Endometrial microvascular endothelial cells (primary cell): ENCODE measurements around the gene MT1A. TPM values are rescaled to one million over a fixed set of nuclear protein-coding genes. Genes with fewer than 3 reads are reported as not detected.
"Not testable (repeated sequence)": the region's sequence is repeated elsewhere in the genome, so short reads cannot be mapped to it uniquely, and the experiment has no call there.

Experiments used
- in situ Hi-C: cut with HindIII; loops from 2 replicates; pipeline ENCODE4 v1.10.0; 2017; ENCODE audit warnings: low sequenced_read_pairs, low pct_unique_long_range_greater_than_20kb; ENCODE audit errors: inconsistent ontology term
- total RNA-seq: library from RNA; depleted of rRNA; stranded (reverse); fragments of >200 nt; gene quantifications from one replicate; pipeline ENCODE4 v1.2.3, GENCODE V29; 2015; ENCODE audit errors: inconsistent ontology term

Gene MT1A
- total RNA-seq, 1 donor from 2014 or later = 40.6 TPM

DNA sequence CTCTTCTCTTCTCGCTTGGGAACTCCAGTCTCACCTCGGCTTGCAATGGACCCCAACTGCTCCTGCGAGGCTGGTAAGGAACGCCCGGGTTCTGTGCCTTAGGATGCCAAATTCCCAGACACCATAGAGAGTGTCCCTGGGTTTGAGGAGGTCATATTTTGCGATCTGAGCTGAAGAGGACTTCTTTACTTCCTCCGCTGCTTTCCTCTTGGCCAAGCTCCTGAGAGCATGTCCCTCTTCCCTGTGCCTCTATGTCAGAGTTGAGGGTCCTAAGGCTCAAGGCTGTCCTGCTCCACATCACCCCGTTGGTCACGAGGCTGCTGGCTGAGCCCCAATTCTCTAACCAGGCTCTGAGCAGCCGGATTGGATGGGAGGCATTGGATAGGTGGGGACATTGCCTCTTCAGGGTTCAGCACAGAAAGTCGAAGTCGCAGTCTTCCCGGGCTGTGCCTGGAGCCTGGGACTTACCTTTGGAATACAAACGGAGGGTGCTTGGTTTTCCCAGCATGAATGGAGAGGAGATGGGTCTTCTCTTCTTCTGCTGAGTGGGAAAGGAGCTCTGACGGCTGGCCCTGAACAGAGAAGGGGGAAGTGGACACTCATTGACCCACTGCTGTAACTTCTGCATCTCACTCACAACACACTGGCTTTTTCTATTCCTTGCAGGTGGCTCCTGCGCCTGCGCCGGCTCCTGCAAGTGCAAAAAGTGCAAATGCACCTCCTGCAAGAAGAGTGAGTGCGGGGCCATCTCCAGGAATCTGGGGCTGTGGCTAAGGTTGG is 31.6 kb downstream of the MT1A start:
- in situ Hi-C loops = no loop called here

- in situ Hi-C loops = no loop called here
Measured at GRCh38 chr16:56670620-56670934, 32.1 kb downstream of the MT1A start.

DNA sequence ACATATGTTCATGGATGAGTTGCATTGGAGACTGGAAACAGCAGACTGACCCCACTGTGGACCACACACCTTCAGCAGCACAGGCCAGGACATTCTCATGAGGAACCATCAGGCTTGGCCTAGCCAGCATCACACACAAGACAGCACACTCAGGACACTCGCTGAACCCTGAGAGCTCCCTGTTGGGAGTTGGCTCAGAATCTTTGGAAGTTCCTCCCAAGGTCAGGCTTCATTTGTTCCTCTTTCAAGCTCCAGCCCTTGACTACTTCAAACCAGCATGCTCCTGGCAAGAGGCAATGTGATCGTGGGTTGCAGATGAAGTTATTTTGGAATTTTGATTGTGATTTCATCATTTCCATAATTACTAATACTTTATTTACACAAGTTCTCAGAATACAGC is 33.2 kb downstream of the MT1A start:
- in situ Hi-C loops = not testable (repeated sequence)

- in situ Hi-C loops = not testable (repeated sequence)
Measured at GRCh38 chr16:56672171-56672570, 33.7 kb downstream of the MT1A start.

DNA sequence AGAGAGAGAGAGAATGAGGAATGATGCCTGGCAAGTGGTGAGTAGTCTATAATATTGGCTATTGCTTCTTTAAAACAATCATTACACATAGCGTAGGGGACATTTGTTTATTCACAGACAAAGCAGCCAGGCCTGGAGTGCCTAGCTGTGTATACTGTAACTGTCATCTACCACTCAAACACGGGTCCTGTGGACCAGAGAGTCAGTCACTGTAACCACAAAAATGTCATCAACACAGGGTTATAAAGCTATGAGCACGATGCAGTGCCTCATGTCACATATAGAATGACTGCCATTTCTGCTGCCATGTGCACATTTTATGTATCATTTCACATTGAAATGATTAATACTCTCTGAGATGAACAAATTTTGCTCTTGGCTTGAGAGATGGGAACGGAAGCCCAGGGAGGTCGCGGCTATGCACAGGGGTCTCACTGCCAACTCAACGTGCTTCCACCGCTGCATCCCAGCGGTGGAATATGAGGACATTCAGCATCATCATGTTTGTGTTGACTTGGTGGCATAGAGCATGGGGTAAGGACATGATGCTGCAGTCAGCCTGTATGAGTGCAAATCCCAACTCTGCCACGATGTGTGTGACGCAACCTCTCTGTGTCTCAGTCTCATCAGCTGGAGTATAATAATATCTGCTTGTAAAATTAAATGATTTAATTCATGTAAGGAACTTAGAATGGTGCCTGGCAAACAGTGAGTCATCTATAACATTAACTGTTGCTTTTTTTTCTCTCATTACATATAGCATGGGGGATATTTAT is 34.5 kb downstream of the MT1A start:
- in situ Hi-C loops = no loop called here

GRCh38 chr16:56673921-56674320 is 35.5 kb downstream of the MT1A start:
- in situ Hi-C loops = no loop called here

DNA sequence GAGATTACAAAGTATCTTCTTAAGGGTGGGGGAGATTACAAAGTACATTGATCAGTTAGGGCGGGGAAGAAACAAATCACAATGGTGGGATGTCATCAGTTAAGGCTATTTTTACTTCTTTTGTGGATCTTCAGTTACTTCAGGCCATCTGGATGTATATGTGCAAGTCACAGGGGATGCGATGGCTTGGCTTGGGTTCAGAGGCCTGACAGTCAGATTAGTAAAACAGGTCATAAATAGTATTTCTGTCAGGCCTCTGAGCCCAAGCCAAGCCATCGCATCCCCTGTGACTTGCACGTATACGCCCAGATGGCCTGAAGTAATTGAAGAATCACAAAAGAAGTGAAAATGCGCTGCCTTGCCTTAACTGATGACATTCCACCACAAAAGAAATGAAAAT is 36.1 kb downstream of the MT1A start:
- in situ Hi-C loops = not testable (repeated sequence)

DNA sequence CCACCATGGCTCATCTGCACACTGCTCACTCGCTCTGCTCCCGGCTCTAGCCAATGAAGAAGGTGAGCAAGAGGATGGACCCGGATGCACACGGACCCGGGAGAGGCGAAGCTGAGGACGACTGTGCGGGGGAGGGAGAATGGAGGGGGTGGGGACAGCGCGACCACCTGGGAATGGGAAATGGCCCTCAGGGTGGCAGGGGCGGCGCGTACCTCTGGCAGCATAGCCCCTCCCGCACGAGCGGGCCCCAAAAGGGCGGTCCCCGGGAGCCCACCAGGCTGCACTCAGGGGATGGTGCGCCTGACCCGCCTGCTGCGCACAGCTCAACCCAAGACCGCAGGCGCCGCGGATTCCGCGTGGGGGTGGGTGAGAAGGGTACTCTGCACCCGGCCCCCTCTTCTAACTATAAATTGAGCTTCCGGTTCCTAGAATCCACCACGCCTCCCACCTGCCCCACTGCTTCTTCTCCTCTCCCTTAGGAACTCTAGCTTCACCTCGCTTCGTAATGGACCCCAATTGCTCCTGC is 37.3 kb downstream of the MT1A start:
- in situ Hi-C loops = no loop called here

DNA sequence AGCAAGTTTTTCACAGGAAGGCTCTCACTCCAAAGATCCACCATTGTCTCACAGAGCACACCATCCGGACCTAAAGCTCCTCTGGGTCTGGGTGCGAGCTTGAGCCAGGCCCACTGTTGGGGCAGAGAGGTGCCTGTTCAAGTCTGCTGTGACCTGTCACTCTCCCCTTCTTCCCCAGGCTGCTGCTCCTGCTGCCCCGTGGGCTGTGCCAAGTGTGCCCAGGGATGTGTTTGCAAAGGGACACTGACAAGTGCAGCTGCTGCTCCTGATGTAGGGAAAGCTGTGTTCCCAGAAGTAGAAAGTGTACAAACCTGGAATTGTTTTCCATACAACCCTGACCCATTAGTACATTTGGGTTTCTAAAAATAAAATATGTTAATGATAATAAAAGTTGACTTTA is 39.0 kb downstream of the MT1A start:
- in situ Hi-C loops = no loop called here

DNA sequence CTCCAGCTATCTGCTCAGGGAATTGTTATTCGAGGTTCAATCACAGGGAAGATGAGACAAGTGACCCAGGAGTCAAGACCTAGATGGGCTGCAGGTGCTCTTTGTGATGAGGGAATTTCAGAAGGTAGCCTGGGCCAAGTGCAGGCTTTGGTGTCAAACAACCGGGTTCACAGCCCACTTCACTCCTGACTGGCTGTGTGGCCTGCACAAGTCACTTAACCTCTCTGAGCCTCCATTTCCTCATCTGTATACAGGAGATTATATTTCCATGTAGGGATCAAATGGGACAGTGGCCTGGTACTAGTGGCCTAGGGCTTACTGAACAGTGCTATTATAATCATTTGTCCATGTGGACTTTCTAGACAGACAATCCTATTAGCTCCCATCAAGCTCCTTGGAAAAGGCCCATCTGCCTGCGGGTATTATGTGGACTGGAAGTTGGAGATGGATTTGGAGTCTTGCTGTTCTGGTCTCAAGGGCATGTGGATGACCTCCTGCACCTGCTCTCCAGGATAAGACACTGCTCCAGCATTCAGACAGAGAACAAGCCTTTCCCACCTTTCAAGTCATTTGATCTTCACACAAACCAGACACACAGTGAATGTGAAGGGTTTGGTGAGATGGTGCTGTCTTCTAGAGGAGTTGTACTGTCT is 40.7 kb downstream of the MT1A start:
- in situ Hi-C loops = no loop called here

DNA sequence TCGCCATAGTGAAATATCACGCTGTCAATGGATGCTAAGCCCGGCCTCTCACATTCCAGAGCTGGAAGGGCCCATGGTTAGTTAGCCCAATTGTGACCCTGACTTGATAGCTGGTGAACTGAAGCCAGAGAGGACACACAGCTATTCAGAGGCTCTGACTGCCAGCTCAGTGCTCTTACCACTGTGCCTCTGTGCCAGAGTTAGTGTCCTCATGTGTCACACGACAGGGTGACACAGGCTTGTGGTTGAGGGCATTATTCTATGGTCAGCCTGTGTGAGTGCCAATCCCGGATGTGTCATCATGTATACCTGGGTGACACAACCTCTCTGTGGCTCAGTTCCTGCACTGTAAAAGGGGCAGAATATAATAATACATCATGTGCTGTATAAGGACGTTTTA is 41.4 kb downstream of the MT1A start:
- in situ Hi-C loops = no loop called here

DNA sequence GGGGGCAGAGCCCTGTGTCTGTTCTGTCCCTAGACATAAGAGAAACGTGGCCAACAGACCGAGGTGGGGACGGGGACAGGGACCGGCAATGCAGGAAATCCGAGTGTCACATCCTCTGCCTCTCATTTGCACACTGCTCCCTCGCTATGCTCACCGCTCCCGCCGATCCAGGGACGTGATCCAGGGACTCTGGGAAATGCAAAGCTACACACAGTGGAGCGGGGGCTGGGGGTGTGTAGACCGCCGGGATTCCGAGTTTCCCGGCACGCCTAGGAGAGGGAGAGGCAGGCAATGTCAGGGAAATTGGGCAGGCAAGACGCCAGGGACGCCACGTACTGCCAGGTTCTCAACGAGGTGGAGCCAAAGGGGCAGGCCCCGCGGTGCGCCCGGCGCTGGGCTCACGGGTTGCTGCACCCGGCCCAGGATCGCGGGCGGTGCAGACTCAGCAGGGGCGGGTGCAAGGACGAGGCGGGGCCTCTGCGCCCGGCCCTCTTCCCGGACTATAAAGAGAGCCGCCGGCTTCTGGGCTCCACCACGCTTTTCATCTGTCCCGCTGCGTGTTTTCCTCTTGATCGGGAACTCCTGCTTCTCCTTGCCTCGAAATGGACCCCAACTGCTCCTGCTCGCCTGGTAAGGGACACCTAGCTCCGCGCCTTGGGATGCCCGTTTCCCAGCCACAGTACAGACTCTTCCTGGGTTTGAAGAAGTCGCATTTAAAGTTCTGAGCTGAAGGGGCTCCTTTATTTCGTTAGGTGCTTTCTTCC is 43.7 kb downstream of the MT1A start, which contains the start of gene MT1X:
Gene MT1X, plus strand, starts transcription at position 532 of the 764 bp plus-strand sequence. Its CDS starts 71 bp downstream, at position 603.
- in situ Hi-C loops = no loop called here

GRCh38 chr16:56682703-56683397 is 44.4 kb downstream of the MT1A start:
- in situ Hi-C loops = no loop called here

DNA sequence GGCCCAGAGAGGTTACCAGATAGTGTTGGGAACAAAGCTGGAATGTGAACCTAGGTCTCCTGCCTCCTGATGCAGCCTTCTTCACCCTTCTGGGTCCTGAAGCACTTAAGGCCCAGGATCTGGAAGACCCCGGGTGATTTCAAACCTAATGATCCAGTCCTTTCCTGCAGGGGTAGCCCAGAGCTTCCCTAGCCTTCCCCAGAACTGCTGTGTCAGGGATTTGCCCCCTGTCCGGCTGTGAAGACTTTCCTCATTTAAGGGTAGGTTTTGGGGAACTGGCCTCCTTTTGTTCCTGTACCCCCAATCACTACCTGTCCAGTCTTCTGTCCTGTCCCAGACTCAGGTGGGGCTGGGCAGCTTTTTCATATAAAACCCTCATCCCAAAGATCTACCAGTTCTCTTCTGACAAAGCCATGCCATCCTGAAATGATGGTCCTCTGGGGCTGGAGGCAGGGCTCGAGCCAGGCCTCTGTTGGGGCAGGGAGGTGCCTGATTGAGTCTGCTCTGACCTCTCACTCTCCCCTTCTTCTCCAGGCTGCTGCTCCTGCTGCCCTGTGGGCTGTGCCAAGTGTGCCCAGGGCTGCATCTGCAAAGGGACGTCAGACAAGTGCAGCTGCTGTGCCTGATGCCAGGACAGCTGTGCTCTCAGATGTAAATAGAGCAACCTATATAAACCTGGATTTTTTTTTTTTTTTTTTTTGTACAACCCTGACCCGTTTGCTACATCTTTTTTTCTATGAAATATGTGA is 45.1 kb downstream of the MT1A start:
- in situ Hi-C loops = no loop called here

GRCh38 chr16:56684256-56684925 is 45.9 kb downstream of the MT1A start:
- in situ Hi-C loops = no loop called here

DNA sequence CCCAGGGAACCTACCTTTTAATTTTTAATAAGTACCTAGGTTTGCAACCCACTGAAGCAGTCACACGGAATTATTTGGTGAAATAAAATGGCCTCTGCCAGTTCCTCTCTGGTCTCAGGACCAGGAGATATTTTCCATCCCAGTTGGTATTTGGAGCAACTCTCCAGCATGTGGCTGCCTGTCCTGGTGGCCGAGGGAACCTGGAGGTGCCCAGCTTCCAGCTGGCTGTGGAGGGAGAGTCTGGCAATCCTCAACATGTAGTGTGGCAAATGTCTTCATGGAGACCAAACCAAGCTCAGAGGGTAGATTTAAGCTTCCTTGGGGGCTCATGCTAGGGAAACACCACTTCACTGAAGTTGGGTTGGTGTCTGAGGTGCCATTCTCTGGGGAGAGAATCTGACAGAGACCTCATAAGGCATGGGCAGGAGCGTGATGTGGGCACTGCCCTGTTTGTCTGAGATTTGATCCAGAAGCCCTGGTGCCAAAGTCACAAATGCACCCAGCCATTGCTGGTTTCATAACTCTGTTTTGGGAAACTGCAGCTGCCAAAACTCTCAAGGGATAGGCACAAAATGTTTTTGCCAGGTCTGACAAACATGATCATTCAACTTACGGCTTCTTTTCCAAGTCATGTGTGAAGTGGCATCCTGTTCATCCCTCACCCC is 46.6 kb downstream of the MT1A start:
- in situ Hi-C loops = no loop called here

DNA sequence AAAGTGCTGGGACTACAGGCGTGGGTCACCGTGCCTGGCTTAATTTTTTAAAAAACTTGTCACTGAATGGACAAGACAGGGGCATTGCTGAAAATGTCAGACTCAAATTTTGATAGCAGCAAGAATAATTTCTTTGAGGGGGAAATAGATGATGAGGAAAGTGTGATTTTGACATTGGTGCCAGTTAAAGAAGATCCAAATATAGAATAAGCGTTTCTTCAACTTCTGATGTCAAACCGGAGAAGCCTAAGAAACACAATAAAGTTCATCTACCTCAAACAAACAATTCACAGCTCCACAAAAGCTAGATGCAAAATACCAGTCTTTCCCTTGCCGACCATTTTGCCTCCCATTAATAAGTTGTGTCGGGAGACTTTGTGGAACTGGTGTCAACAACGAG is 48.3 kb downstream of the MT1A start:
- in situ Hi-C loops = no loop called here
